Measurements from ENCODE around the gene C17orf100. TPM values are rescaled to one million over a fixed set of nuclear protein-coding genes. Genes with fewer than 3 reads are reported as not detected.
A peak's percentile ranks its signal among the peaks of the same experiment; 100 is the strongest.

The C17orf100 gene
- total and polyA plus RNA-seq, 10 of the 15 experiments (the other 5 are each of a cell fraction or from before 2014, with no cell fraction given) = 0.84 to 4.7 (median 1.8) TPM

DNA sequence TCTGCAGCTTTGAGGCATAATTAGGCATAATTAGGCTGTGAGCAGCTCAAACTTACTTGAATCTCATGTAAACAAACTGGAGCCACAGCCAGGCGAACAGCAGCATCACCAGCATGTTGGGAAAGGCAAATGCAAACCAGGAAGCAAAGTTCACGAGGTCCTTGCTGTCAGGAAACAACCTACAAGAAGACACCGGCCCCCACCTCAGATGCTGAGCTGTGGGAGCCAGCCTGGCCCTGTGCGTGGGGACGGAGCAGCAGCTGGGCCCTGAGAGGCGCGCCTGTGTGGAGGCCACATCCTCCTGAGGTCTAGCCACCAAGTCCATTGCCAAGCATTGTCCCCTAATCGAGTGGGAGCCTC, 49.4 kb downstream of the C17orf100 start:
- Histone ChIP-seq H3K27ac (ENCODE audit: control insufficient read depth, insufficient read depth) (no peak overlapping the region), H2AFZ (ENCODE audit: control insufficient read depth, low read depth, low read length) (no peak overlapping the region), H3K9me3 (replicated peaks; ENCODE audit: control insufficient read depth, insufficient read depth, low read length) (no peaks in the 10 kb centered on the region), H3K4me2 (ENCODE audit: control insufficient read depth, insufficient read depth) (no peak overlapping the region), H3K27me3 (replicated peaks in 1 of 2; ENCODE audit: control insufficient read depth in 2 of 2, insufficient read depth in 2 of 2, low read length in 1 of 2) (peaks cover 0 to 1% of the 10 kb centered on the region in 2 experiments; a peak in 3 of 4 replicates), H3K4me1 (ENCODE audit: control insufficient read depth, insufficient read depth, low read length) (no peaks in the 10 kb centered on the region), H4K20me1 (ENCODE audit: control insufficient read depth, insufficient read depth) (no peaks in the 10 kb centered on the region), H3K9ac (ENCODE audit: control insufficient read depth, insufficient read depth, low read length) (no peak overlapping the region), H3K36me3 (ENCODE audit: control insufficient read depth in 2 of 2, insufficient read depth in 2 of 2, low read length in 1 of 2) (no peaks in the 10 kb centered on the region), H3K4me3 (no peak overlapping the region), H3K79me2 (ENCODE audit: control insufficient read depth, insufficient read depth, low read length) (no peaks in the 10 kb centered on the region)
- ChIA-PET RAD21 (ENCODE audit: unreplicated experiment) (no interaction called here), POLR2A (no interaction called here), CTCF (interaction anchor here (2.1 kb wide), 2 partner anchors 34 to 228 kb away, joined by 6 to 9 read pairs; no protein-coding TSS in a partner anchor), SMC1A (ENCODE audit: uncharacterized antibody, unreplicated experiment) (interaction anchor here (1.7 kb wide), 1 partner anchor 10 kb away, joined by 3 read pairs; no protein-coding TSS in a partner anchor)
- intact Hi-C loops (cut with micrococcal nuclease; ENCODE audit: unreplicated experiment) = no loop called here
- no peak for FAIRE-seq
- ATAC-seq = no peak
- 52% methylated on average over 8 of the region's 8 CpGs for WGBS (ENCODE audit: insufficient coverage, insufficient replicate concordance, low lambda C conversion rate, missing lambda C conversion rate)
- no peak for DNase-seq (ENCODE audit: low read depth, low spot score)
- TF ChIP-seq PAX5 (IDR thresholded peaks at IDR 0.05; ENCODE audit: borderline replicate concordance, low read depth, low read length) (no peak), FOXK2 (IDR thresholded peaks at IDR 0.05) (no peak)
- in situ Hi-C loops (cut with MboI) = no loop called here
- no TSS peak for BruUV-seq (replicated peaks)

DNA sequence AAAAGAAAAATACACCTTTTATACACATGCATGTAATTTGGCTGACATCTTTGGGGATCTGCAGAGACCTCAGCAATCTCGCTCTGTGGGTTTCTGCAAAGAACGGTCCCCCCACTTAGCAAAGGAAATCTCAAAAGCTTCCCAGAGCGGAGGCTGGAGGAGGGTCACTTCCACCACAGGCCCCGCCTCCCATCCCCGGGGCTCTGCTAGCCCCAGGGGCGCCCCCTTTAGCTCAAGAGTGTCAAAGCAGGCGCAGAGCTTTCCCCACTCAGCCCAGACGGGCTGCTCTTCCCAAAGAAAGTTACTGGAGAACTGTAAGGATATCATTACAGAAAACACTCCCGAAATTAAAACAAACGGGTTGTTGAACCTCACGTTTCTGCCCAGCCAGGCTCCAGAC, 50.2 kb downstream of the C17orf100 start:
- H3K36me3 ChIP-seq (ENCODE audit: control insufficient read depth in 2 of 2, insufficient read depth in 2 of 2, low read length in 1 of 2) = no peaks in the 10 kb centered on the region
- WGBS (ENCODE audit: insufficient coverage, insufficient replicate concordance, low lambda C conversion rate, missing lambda C conversion rate) = 14% methylated on average over 11 of the region's 11 CpGs
- H3K4me2 ChIP-seq (ENCODE audit: control insufficient read depth, insufficient read depth) = no peak overlapping the region
- no peaks in the 10 kb centered on the region for H3K4me1 ChIP-seq (ENCODE audit: control insufficient read depth, insufficient read depth, low read length)
- ATAC-seq = peak; percentile 61; the same call in 2 of the 3 replicates
- no peak overlapping the region for H3K4me3 ChIP-seq
- H3K79me2 ChIP-seq (ENCODE audit: control insufficient read depth, insufficient read depth, low read length) = no peaks in the 10 kb centered on the region
- ChIA-PET RAD21 (ENCODE audit: unreplicated experiment) (no interaction called here), CTCF (interaction anchor here (1.0 to 2.1 kb wide), 3 partner anchors 32 to 228 kb away, joined by 3 to 9 read pairs (median 6); no protein-coding TSS in a partner anchor), POLR2A (no interaction called here), SMC1A (ENCODE audit: uncharacterized antibody, unreplicated experiment) (interaction anchor here (1.7 kb wide), 1 partner anchor 10 kb away, joined by 3 read pairs; no protein-coding TSS in a partner anchor)
- H3K9me3 ChIP-seq (replicated peaks; ENCODE audit: control insufficient read depth, insufficient read depth, low read length) = no peaks in the 10 kb centered on the region
- H3K27me3 ChIP-seq (replicated peaks in 1 of 2; ENCODE audit: control insufficient read depth in 2 of 2, insufficient read depth in 2 of 2, low read length in 1 of 2) = peaks cover 0 to 1% of the 10 kb centered on the region in 2 experiments; a peak in 3 of 4 replicates
- in situ Hi-C loops (cut with MboI) = no loop called here
- FAIRE-seq = no peak
- H4K20me1 ChIP-seq (ENCODE audit: control insufficient read depth, insufficient read depth) = no peaks in the 10 kb centered on the region
- DNase-seq (ENCODE audit: low read depth, low spot score) = no peak
- no peak overlapping the region for H2AFZ ChIP-seq (ENCODE audit: control insufficient read depth, low read depth, low read length)
- BruUV-seq (replicated peaks) = no TSS peak
- intact Hi-C loops (cut with micrococcal nuclease; ENCODE audit: unreplicated experiment) = no loop called here
- H3K9ac ChIP-seq (ENCODE audit: control insufficient read depth, insufficient read depth, low read length) = no peak overlapping the region
- H3K27ac ChIP-seq (ENCODE audit: control insufficient read depth, insufficient read depth) = no peak overlapping the region
- TF ChIP-seq TCF3 (IDR thresholded peaks at IDR 0.05; ENCODE audit: borderline replicate concordance, insufficient read depth, low read depth, low read length) = no peak
- TF ChIP-seq, protein P1, sequence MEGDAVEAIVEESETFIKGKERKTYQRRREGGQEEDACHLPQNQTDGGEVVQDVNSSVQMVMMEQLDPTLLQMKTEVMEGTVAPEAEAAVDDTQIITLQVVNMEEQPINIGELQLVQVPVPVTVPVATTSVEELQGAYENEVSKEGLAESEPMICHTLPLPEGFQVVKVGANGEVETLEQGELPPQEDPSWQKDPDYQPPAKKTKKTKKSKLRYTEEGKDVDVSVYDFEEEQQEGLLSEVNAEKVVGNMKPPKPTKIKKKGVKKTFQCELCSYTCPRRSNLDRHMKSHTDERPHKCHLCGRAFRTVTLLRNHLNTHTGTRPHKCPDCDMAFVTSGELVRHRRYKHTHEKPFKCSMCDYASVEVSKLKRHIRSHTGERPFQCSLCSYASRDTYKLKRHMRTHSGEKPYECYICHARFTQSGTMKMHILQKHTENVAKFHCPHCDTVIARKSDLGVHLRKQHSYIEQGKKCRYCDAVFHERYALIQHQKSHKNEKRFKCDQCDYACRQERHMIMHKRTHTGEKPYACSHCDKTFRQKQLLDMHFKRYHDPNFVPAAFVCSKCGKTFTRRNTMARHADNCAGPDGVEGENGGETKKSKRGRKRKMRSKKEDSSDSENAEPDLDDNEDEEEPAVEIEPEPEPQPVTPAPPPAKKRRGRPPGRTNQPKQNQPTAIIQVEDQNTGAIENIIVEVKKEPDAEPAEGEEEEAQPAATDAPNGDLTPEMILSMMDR (IDR thresholded peaks at IDR 0.05 in 2 of 3, conservative IDR thresholded peaks at IDR 0.05 in 1 of 3; ENCODE audit: control insufficient read depth in 2 of 3, extremely low read depth in 1 of 3, insufficient read depth in 1 of 3, low read depth in 3 of 3, low read length in 3 of 3) = peak in 2 of 3 experiments; percentile 35 to 36; a peak in 4 of 6 replicates
- no peak for TF ChIP-seq TCF12 (IDR thresholded peaks at IDR 0.05; ENCODE audit: low read depth, low read length)
- no peak for TF ChIP-seq POLR2AphosphoS2 (IDR thresholded peaks at IDR 0.05; ENCODE audit: low read depth, low read length)
- peak; percentile 32 for TF ChIP-seq RAD21 (IDR thresholded peaks at IDR 0.05; ENCODE audit: insufficient read depth, low read depth, low read length)
- no peak for TF ChIP-seq RELA (IDR thresholded peaks at IDR 0.05; ENCODE audit: borderline replicate concordance, partially characterized antibody)
